DMS 273 (cell line): Measurements from ENCODE around the gene NPR3.

ENCODE experiments used
- DNase-seq: peaks from one replicate; lab custom pipeline; 2025; ENCODE audit not compliant: unreplicated experiment; lab: John Stamatoyannopoulos, UW

NPR3 gene

GRCh38 chr5:32710550-32711361 is at the start of gene NPR3:
NPR3 (plus strand) TSS chr5:32711321; CDS start chr5:32711777, 456 bp downstream.
- DNase-seq = peak; percentile 41

DNA sequence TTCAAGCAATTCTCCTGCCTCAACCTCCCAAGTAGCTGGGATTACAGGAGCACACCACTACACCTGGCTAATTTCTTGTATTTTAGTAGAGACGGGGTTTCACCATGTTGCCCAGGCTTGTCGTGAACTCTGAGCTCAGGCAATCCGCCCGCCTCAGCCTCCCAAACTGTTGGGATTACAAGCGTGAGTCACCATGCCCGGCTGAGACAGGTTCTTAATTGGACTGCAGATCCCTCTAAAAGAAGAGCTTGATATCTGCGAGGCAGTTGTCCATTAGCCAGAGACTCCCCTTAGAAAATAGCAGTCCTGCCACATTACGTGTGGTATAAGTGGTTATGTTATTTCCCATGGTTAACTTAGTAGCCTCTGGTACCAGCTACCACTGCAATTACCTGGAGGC is 46.6 kb upstream of the NPR3 start:
- DNase-seq = no peak

- no peak for DNase-seq
Measured at GRCh38 chr5:32668552-32668951, 42.6 kb upstream of the NPR3 start.

DNA sequence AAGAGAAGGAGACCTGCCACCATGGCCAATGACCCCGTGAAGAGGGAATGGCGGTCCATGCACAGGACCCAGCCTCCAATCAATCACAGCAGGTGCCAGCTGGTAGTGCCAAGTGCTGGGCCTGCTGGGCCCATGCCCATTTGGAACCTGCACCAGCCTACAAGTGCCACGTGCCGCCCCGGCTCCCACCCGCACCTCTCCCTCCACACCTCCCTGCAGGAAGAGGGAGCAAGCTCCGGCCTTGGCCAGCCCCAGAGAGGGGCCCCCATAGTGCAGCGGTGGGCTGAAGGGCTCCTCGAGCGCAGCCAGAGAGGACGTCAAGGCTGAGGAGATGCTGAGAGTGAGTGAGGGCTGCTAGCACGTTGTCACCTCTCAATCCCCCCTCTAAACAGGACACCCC is 37.8 kb upstream of the NPR3 start:
- no peak for DNase-seq

DNA sequence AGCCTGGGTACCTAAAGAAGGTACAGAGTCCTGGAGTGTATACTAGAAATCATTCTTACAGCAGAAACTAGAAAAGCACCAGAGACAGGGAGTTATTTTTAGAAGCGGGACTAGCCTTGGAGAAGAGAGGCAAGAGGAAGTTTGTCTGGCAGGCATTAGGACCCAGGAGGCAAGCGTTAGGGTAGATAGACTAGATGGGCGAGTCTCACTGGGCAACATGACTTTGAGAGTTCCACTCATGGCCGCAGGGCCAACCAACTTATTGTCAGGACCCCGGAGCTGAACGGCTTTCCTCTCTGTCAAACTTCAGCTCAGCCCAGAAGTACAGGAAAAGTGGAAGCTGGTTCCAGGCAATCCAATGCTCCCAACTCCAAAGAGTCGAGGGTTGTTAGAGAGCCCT is 34.1 kb upstream of the NPR3 start:
- no peak for DNase-seq

DNA sequence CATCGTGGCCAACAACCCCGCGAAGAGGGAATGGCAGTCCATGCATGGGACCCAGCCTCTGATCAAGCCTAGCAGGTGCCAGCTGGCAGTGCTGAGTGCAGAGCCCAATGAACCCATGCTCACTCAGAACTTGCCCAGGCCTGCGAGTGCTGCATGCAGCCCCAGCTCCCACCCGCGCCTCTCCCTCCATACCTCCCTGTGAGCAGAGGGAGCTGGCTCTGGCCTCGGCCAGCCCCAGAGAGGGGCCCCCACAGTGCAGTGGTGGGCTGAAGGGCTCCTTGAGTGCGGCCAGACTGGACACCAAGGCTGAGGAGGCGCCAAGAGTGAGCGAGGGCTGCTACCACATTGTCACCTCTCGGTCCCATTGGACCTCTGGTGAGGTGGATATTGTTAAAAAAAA is 32.6 kb upstream of the NPR3 start:
- DNase-seq = no peak

- DNase-seq = no peak
Measured at GRCh38 chr5:32679218-32679617, 31.9 kb upstream of the NPR3 start.

DNA sequence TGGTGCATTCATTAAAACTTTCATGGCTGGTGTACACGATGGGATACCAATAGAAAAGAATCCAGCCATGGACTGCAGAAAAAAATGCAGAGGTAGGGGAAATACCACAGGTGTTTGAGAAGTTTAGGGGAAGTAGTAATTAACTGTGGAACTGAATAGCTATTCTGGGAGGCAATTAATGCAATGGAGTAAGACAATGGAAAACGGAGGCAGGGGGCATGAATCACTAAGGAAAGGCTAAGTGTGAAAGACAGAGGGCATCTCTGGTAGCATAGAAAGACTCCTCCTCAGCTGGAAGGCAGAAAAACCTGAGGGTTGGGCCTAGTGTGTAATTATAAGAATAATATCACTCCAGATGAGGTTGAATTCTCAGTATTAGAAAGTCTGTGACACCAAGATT is 30.9 kb upstream of the NPR3 start:
- DNase-seq = no peak

DNA sequence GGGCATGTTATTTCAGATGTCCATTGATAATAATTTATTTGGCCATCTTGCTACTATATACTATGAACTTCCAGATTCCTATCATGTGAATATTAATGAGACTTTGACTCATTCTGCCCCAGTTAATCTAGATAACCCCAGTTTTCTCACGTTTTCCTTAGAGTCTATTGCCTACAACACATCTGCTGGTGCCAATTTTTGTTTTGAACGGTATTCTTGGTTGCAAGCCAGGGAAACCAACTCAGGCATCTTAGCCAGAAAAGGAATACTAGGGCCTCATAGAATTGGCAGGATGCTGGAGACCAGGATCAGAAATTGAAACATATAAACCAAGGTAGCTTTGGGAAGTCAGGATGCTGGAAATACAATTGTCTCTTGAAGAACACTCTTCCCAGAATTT is 28.0 kb upstream of the NPR3 start:
- no peak for DNase-seq

DNA sequence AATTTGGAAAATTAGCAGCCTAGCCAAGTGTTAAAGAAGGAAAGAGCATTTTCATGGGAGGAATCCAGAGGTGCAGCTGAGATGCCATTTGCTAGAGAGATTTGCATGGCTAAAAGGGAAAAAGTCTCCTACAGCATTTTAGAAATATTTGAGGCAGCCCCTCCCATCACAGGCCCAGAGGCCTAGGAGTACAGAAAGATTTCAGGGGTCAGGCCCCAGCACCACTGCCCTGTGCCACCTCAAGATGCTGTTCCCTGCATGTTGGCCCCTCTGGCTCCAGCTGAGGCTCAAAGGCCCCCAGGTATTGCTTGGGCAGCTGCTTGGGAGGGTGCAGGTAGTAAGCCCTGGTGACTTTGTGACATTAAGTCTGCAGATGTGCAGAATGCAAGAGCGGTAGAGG is 26.9 kb upstream of the NPR3 start:
- no peak for DNase-seq

DNA sequence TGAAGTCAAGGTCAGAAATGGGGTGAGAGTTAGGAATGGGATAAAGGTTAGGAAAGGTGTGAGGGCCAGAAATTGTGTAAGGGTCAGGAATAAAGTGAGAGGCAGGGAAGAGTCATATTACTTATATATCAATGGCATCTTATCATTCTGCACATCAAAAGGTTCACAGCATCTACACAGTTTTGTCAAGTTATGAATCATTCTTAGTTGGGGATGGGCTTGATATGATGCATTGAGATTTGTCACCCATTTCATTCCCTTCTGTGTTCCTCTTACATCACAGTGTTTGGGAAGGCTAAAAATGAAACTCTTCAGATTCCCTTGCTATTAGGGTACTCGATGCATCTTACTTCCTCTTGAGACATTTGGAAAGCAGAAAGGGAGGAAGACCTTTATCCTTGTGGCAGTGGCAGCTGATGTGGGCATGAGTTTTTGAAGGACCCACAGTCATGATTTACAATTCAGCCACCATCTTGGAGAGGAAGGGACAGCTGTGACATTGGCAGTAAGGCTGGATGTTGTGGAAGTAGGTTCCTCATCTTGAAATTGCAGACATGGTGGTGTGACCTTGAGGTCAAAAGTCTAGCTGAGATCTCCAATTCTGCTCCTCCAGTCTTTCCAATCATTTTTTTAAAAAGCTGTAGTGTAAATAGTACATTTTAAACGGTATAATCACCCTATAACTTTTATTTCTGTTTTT is 24.2 kb upstream of the NPR3 start:
- DNase-seq = no peak

DNA sequence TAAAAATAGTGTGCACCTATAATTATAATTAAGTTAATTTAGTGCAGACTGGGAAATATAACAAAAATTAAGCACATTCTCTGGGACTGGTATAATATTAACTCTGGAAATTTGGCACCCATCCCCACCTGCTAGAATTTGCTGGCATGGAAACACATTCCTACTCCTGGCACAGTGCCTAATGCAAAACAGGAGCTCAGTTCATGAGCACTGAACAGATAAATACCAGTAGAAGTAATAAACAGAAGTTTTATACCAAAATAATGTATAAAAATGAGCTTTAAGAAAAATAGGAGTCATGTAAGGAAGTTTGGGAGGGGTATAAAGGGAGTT is 23.7 kb upstream of the NPR3 start:
- peak; percentile 58 for DNase-seq

- DNase-seq = peak; percentile 12
Measured at GRCh38 chr5:32690153-32690552, 21.0 kb upstream of the NPR3 start.

- no peak for DNase-seq
Measured at GRCh38 chr5:32690666-32691065, 20.5 kb upstream of the NPR3 start.

DNA sequence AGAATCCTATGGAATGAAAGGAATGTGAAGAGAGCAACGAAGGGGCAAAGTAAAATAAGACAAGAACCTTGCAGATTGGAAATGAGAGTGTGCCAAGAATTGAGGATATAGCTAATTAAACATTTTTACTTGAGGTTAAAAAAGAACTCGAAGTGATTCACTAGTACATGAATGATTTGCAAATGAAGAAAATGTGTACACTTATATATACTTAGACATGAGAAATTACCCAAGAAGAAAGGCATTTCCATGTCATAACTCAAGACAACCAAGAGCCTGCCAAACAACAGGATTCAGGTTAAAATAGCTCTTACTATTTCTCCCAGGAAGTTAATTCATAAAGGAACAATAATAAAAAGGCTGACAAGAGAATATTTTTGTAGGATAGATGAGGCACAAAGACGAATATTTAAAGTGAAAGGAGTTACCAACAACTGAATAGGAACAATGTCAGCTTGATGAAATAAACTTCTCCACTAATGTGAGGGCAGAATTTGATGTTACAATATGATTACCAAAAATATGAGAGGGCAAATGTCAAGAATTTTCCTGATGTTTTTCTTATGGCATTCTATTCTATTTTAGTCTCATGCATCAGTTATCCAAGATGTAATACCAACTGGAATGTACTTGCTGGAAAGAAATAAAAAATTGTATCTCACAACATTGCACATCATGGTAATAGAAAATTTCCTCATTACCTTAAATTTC is 18.9 kb upstream of the NPR3 start:
- DNase-seq = no peak

DNA sequence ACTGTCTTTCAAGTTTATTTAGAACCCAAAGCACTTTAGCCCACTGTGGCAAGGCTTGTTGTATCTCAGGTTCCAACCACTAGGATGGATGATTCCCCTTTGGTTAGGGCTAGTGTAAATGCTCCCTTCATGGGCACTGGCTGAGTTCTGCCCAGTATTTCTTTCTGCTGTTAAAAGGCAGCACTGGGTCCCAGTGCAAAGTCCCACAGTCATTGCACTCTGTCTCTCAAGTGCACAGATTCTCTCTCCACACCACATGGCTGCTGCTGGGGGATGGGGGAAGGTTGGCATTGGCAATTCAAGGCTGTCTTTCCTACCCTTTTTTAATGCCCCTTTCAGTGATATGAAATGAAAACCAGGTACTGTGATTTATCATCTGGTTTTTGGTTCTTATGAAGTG is 7.2 kb upstream of the NPR3 start:
- DNase-seq = no peak

- DNase-seq = peak; percentile 58
Measured at GRCh38 chr5:32707418-32707997, 3.6 kb upstream of the NPR3 start.

GRCh38 chr5:32708949-32709348 is 2.2 kb upstream of the NPR3 start:
- DNase-seq = no peak

GRCh38 chr5:32709750-32710549 is 1.2 kb upstream of the NPR3 start:
- DNase-seq = peak; percentile 87

DNA sequence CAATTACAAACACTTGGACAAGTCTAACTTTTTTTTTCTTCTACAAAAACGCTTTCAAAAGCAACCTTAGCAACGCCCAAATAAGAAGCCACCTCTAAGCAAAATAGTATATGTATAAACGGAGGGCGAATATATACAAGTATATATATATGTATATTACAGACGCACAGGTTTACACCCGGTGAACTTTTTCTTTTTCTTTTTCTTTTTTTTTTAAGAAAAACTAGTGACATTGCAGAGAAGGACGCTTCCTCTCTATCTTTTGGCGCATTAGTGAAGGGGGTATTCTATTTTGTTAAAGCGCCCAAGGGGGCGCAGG is 200 bp downstream of the NPR3 start:
- peak; percentile 41 for DNase-seq
